HEK293T (cell line): ENCODE results near the gene TTC9.

Experiments used
- BHLHE40 ChIP-seq: fragments of 450-650 bp; IDR thresholded peaks from 2 replicates; pipeline ENCODE4 v1.6.1; 2016; ENCODE audit warnings: mild to moderate bottlenecking, moderate library complexity, borderline replicate concordance
- FOXA1 ChIP-seq: fragments of 450-650 bp; IDR thresholded peaks from 2 replicates; pipeline ENCODE4 v1.6.1; 2016; ENCODE audit warnings: mild to moderate bottlenecking
- FOXK2 ChIP-seq: fragments of 450-650 bp; IDR thresholded peaks from 2 replicates; pipeline ENCODE4 v1.6.1; 2016; ENCODE audit warnings: mild to moderate bottlenecking
- FOXM1 ChIP-seq: fragments of 450-650 bp; IDR thresholded peaks from 2 replicates; pipeline ENCODE4 v1.6.1; 2017; ENCODE audit warnings: mild to moderate bottlenecking, borderline replicate concordance
- NFRKB ChIP-seq: fragments of 450-650 bp; IDR thresholded peaks from 2 replicates; pipeline ENCODE4 v1.6.1; 2016; ENCODE audit warnings: mild to moderate bottlenecking, moderate library complexity
- SP1 ChIP-seq: fragments of 450-650 bp; IDR thresholded peaks from 2 replicates; pipeline ENCODE4 v1.6.1; 2017
- SUZ12 ChIP-seq: fragments of 450-650 bp; IDR thresholded peaks from 2 replicates; pipeline ENCODE4 v1.6.1; 2016; ENCODE audit warnings: mild to moderate bottlenecking
- ZNF384 ChIP-seq: fragments of 450-650 bp; IDR thresholded peaks from 2 replicates; pipeline ENCODE4 v1.6.1; 2016

- TF ChIP-seq SUZ12 (no peak), BHLHE40 (no peak), FOXK2 (no peak), ZNF384 (no peak), FOXM1 (no peak), SP1 (no peak), NFRKB (no peak), FOXA1 (no peak)
Measured at GRCh38 chr14:70601162-70601561, 40.6 kb upstream of the TTC9 start.
